ENCODE data around the gene FAM107B. TPM values are rescaled to one million over a fixed set of nuclear protein-coding genes. Genes with fewer than 3 reads are reported as not detected.

FAM107B gene
- total RNA-seq, 4 donors from 2014 or later, result 12.3 to 41.3 (median 31.8) TPM

GRCh38 chr10:14749070-14749809, 25.5 kb downstream of the FAM107B start:
- H3K27ac ChIP-seq, result peak overlapping the region in 1 of 3 donors; percentile 44
- H3K27me3 ChIP-seq, result no peaks in the 10 kb centered on the region
- H3K4me1 ChIP-seq, result peaks cover 7 to 16% of the 10 kb centered on the region in 2 donors
- intact Hi-C loops (cut with DNase I), result no loop called here
- TF ChIP-seq POLR2A (IDR thresholded peaks at IDR 0.05) (no peak), CTCF (IDR thresholded peaks at IDR 0.05) (no peak)
- WGBS, 2 donors, result 63 to 64% methylated on average over 10 of the region's 10 CpGs
- no peak overlapping the region for H3K4me3 ChIP-seq (replicated peaks in 1 of 3)
- H3K9me3 ChIP-seq, result no peaks in the 10 kb centered on the region
- no peaks in the 10 kb centered on the region for H3K36me3 ChIP-seq
- DNase-seq, result no peak

GRCh38 chr10:14748441-14748840, 26.3 kb downstream of the FAM107B start:
- no peak for TF ChIP-seq POLR2A (IDR thresholded peaks at IDR 0.05)
- Histone ChIP-seq H3K4me1 (peaks cover 7 to 16% of the 10 kb centered on the region in 2 donors), H3K36me3 (no peaks in the 10 kb centered on the region), H3K27me3 (no peaks in the 10 kb centered on the region), H3K27ac (peak overlapping the region in 1 of 3 donors; percentile 44), H3K9me3 (no peaks in the 10 kb centered on the region), H3K4me3 (replicated peaks in 1 of 3) (no peak overlapping the region)
- DNase-seq, result peak in 1 of 2 donors; percentile 19
- intact Hi-C loops (cut with DNase I), result no loop called here
- WGBS, 2 donors, result 67 to 85% methylated on average over 3 of the region's 3 CpGs

- Histone ChIP-seq H3K27me3 (no peaks in the 10 kb centered on the region), H3K27ac (no peak overlapping the region), H3K36me3 (no peaks in the 10 kb centered on the region), H3K4me3 (replicated peaks in 1 of 3) (no peak overlapping the region), H3K4me1 (no peaks in the 10 kb centered on the region), H3K9me3 (no peaks in the 10 kb centered on the region)
- no peak for DNase-seq
- intact Hi-C loops (cut with DNase I), result no loop called here
- WGBS, 2 donors, result 44 to 79% methylated on average over 3 of the region's 3 CpGs
- TF ChIP-seq CTCF (IDR thresholded peaks at IDR 0.05) (no peak), POLR2A (IDR thresholded peaks at IDR 0.05) (no peak)
Observed at GRCh38 chr10:14742815-14743214, 31.9 kb downstream of the FAM107B start.

GRCh38 chr10:14742382-14742781, 32.3 kb downstream of the FAM107B start:
- no peak for TF ChIP-seq CTCF (IDR thresholded peaks at IDR 0.05)
- TF ChIP-seq POLR2A (IDR thresholded peaks at IDR 0.05), result no peak
- Histone ChIP-seq H3K27ac (no peak overlapping the region), H3K36me3 (no peaks in the 10 kb centered on the region), H3K9me3 (no peaks in the 10 kb centered on the region), H3K4me3 (replicated peaks in 1 of 3) (no peak overlapping the region), H3K27me3 (no peaks in the 10 kb centered on the region), H3K4me1 (peaks cover 2% of the 10 kb centered on the region in 2 donors)
- WGBS, 2 donors, result 93 to 95% methylated on average over 1 of the region's 1 CpG
- no peak for DNase-seq
- intact Hi-C loops (cut with DNase I), result no loop called here

GRCh38 chr10:14740684-14741247, 33.9 kb downstream of the FAM107B start:
- H3K4me1 ChIP-seq, result peaks cover 18% of the 10 kb centered on the region in 2 donors
- H3K9me3 ChIP-seq, result no peaks in the 10 kb centered on the region
- TF ChIP-seq POLR2A (IDR thresholded peaks at IDR 0.05), result no peak
- no peak for TF ChIP-seq CTCF (IDR thresholded peaks at IDR 0.05)
- peak overlapping the region in 1 of 3 donors; percentile 44 for H3K27ac ChIP-seq
- WGBS, 2 donors, result 71 to 77% methylated on average over 3 of the region's 3 CpGs
- no peak for DNase-seq
- H3K4me3 ChIP-seq (replicated peaks in 1 of 3), result no peak overlapping the region
- intact Hi-C loops (cut with DNase I), result no loop called here
- H3K27me3 ChIP-seq, result no peaks in the 10 kb centered on the region
- H3K36me3 ChIP-seq, result no peaks in the 10 kb centered on the region

Data from thyroid gland (tissue), 4 donors.